Epidermal melanocyte (primary cell): ENCODE data around the gene PHACTR4.
A peak's percentile ranks its signal among the peaks of the same experiment; 100 is the strongest.
"Not testable (repeated sequence)": the region's sequence is repeated elsewhere in the genome, so short reads cannot be mapped to it uniquely, and the experiment has no call there.

Source experiments
- DNase-seq: peaks from one replicate; pipeline ENCODE4 v3.0.0; 2011; ENCODE audit warnings: low spot score; ENCODE audit not compliant: insufficient read length

Gene PHACTR4

GRCh38 chr1:28494737-28495136, 125.2 kb downstream of the PHACTR4 start:
- DNase-seq: no peak

- DNase-seq: no peak
These were observed 130.0 kb downstream of the PHACTR4 start for GRCh38 chr1:28499553-28499952.

DNA sequence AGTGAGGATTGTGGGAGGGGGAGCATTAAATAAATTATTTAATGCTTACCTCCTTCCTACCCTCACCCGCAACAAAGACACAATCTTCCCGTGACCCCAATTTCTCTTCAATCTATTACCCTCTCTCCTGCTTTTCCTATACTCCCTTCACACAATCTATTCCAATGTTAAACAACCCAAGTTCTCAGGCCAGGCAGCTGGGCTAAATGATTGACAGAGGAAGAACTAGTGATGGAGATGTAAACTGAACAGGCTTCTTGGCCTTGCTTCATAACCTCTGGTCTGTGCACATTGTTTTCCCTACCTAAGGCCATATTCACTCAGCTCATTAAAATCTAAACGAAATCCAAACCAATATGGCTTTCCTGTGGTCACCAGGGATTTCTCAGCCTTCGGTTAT, 132.4 kb downstream of the PHACTR4 start:
- DNase-seq: no peak

DNA sequence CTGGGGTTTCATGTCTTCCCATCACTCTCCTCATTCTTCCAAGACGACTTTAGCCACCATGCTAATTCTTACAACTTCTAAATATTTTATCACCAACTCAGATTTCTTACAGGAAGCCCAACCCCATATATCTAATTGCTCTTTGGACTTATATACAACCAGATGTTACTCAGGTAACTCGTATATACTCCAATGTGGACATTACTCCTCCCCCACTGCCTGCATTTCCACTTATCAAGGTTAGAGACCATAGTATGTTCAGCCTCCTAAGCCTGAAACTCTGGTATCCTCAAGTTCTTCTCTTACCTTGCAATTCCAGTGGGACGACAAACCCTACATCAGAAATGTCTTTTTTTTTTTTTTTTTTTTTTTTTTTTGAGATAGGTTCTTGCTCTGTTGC, 133.6 kb downstream of the PHACTR4 start:
- no peak for DNase-seq

DNA sequence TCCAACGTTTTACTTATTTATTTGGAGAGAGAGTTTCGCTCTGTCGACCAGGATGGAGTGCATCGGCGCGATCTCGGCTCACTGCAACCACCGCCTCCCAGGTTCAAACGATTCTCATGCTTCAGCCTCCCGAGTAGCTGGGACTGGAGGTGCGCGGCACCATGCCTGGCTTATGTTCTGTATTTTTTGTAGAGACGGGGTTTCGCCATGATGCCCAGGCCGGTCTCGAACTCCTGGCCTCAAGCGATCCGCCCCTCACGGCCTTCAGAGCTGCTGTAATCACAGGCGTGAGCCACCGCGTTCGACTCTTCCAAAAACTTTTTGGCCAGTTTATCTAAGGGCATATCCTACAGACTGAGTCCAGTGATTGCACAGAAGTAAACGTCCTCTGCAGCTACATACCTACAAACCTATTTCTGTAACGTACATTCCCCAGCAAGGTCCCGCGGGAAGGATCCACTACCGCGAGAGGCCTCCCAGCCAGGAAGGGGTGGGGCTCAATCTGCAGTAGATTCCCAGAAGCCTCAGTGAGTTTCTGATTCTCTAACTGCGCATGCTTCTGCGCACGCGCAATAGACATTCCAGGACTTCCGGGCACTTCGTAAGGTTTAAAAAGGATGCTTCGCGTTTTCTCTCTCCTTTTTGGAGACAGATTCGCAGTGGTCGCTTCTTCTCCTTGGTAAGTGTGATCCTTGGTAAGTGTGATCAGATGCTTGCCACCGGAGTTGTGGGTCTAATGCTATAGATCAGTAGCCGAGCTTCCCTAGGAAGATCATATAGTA, 136.1 kb downstream of the PHACTR4 start, which contains the start of gene RCC1:
Gene RCC1 (plus strand): TSS at position 638 of the 782 bp plus-strand sequence. CDS start 23,824 bp downstream, outside the sequence.
- peak; percentile 97 for DNase-seq

GRCh38 chr1:28506907-28507246, 137.3 kb downstream of the PHACTR4 start:
- DNase-seq: no peak

DNA sequence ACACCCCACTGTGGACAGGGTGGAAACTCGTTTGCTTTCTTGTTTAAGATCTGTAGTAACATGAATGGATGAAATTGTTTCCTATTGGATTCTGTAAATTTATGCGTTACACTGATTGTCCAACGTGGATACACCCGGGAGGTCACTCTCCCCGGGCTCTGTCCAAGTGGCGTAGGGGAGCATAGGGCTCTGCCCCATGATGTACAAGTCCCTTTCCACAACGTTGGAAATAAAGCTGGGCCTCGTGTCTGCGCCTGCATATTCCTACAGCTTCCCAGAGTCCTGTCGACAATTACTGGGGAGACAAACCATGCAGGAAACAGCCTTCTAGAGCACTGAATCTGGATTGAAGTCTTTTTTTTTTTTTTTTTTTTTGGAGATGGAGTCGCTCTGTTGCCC, 137.7 kb downstream of the PHACTR4 start:
- no peak for DNase-seq

- DNase-seq: no peak
These were observed 138.3 kb downstream of the PHACTR4 start for GRCh38 chr1:28507646-28508434.

GRCh38 chr1:28508435-28508754, 138.9 kb downstream of the PHACTR4 start:
- DNase-seq: no peak

DNA sequence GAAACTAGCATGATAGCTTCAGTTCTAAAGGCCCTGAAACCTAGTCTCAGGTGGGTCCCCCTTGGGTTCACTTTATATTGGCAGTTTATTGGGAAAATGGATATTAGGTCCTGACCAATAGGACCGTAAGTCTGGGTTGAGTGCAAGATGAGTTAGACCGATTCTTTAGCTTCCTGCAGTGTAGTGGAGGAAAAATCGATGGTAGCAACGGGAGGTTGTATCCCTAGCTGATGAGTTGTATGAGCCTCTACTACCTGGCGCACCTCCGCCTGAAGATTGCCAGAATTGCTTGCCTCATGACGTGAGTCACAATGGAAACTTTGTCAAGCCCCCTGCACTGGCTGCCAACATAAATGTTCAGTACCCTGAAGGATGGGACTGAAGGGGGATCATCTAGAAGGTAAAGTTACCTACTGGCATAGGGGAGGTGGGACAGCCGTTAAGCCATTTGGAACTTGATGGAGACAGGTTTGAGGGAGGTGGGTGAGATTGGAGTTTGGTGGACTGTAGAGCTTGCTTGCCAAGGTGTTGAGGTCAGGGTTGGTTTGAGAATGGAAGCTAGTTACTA, 140.2 kb downstream of the PHACTR4 start:
- no peak for DNase-seq

DNA sequence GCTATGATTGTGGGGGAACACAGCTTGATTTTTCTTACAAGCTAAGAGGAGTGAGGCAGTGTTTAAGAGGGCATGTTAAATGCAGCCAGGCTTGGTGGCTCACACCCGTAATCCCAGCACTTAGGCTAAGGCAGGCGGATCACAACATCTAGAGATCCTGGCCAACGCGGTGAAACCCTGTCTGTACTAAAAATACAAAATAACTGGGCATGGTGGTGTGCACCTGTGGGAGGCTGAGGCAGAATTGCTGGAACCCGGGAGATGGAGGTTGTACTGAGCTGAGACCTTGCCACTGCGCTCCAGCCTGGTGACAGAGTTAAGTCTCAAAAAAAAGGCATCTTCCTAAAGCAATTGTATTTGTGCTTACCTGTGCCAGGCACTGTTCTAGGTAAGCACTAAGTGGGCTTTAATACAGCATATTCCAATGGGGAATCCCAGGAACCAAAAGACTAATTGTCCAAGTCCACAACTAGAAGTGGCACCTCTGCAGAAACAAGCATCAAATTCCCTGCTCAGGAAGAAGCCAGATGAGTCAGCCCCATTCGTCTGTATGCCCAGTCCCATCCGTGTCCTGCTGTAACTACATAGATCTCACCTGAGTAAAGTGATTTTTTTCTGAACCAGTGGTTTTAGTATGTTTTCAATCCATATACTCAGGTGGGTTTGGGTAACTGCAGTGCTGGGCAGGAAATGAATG, 140.9 kb downstream of the PHACTR4 start:
- no peak for DNase-seq

DNA sequence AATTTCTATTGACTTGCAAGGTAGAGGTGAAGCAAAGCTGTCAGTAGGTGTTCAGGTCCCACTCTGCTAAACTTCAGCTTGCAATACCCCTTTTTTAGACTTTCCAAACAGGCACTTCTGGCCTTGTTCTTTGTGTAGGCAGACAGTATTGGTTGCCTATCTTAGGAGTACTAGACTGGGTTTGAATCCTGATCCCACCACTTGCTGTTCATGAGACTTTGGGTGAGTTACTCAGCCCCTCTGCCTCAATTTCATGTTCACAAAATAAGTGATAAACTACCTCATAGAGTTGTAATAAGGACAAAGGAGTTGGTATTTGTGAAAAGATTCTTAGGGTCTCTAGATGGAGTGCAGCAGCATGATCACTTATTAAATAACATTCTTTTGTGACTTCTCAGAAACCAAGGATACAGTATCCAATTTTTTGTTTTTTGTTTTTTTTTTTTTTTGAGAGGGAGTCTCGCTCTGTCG, 141.5 kb downstream of the PHACTR4 start:
- DNase-seq: no peak

GRCh38 chr1:28512058-28512611, 142.6 kb downstream of the PHACTR4 start:
- DNase-seq: no peak

- DNase-seq: not testable (repeated sequence)
These were observed 144.9 kb downstream of the PHACTR4 start for GRCh38 chr1:28514445-28514933.

- no peak for DNase-seq
These were observed 147.0 kb downstream of the PHACTR4 start for GRCh38 chr1:28516518-28516956.

- DNase-seq: no peak
These were observed 148.1 kb downstream of the PHACTR4 start for GRCh38 chr1:28517649-28517999.

DNA sequence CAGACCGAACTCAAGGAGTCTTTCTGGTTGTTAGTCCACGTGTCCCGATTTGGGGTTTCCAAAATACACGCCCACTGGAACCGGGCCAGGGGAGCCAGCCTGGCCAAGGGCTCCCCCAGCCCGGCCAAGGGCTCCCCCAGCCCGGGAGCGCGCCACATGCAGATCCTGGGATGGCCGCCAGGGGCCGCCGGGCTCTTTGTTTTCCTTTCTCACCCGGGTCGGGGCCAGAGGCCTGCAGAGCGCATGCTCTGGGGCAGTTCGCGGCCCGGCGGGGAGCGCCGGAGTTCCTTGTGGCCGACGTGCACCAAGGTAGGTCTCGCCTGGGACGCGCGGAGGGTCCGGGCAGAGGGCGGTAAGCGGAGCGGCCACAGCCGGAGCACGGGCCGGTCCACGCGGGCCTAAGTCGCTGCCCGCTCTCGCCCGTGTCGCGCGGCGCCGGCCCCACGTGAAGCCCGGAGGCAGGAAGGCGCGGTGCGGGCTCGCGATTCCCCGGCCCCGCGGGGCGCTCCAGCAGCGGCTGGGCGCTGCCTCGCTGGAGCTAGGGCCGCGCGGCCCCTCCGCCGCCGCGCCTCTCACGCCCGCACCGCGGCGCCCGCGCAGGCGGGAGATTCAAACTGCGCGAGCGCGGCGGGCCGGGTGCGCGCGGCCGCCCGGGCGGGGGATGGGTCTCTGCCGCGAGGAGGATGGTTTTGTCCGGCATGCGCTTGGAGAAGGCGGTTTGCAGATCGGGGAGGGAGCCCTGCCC, 148.6 kb downstream of the PHACTR4 start:
- DNase-seq: peak; percentile 85

GRCh38 chr1:28518745-28519341, 149.3 kb downstream of the PHACTR4 start:
- no peak for DNase-seq

DNA sequence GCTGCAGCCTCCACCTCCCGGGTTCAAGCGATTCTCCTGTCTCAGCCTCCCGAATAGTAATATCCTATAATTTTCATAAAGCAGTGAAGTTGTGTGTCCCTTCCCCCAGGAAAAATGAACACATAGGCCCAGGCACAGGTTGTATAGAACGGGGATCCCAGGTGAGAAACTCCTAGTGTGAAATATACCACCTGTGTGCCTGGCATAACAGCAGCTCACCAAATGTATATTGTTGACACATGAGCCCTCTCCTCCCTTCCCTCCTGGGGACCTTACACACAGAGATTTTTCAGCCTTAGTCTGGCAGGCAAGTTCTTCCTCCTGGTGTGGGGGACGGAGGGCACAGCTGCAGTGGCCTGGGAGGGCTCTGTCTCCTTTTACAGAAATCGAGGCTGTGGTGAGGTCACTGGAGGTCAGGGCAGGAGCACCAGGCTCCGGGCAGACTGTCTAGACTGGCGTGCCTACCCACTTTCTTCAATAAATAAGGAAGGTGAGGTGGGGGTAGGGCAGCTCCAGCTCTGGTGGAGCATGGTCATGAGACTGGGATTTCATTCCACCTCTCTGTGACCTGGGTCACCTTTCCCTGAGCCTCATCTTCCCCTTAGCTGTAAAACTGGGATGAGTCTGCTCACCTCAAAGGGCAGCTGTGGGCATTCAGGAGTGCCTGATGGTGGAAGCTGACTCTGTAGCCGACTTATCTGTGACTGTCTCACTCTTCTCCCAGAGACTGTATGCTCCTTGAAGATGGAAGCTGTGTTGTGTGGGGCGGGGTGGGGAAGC, 150.6 kb downstream of the PHACTR4 start:
- DNase-seq: no peak
